Measurements from ENCODE around the gene NIPAL3. TPM values are rescaled to one million over a fixed set of nuclear protein-coding genes. Genes with fewer than 3 reads are reported as not detected.

Gene NIPAL3
- total RNA-seq, 4 donors from 2014 or later = 22.3 to 45.7 (median 35.6) TPM

DNA sequence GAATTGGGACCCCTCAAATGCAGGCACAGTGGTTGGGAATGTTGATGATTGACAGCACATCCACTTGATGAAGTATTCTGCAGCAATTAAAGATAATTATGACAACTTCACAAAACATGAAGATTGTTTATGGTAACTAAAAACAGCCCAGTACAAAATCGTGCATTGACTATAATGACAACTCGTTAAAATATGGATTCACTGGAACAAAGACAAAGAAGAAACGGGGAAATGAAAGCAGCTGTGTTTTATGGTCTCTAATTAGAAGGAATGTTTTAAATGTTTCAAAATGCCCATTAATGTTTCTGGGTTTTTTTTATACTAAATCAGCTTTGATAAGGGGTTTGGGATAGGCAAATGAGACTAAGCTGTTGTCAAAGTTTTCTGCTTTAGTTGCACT, 36.1 kb downstream of the NIPAL3 start:
- ATAC-seq = no peak
- Histone ChIP-seq H3K36me3 (peaks cover 0 to 78% of the 10 kb centered on the region in 2 donors), H3K27ac (no peak overlapping the region), H3K4me3 (no peak overlapping the region), H3K4me1 (no peaks in the 10 kb centered on the region), H3K27me3 (no peaks in the 10 kb centered on the region), H3K9me3 (no peaks in the 10 kb centered on the region)
- TF ChIP-seq POLR2AphosphoS5 (IDR thresholded peaks at IDR 0.05) (no peak), POLR2A (IDR thresholded peaks at IDR 0.05) (no peak), EP300 (IDR thresholded peaks at IDR 0.05) (no peak)
- TF ChIP-seq, protein P1, sequence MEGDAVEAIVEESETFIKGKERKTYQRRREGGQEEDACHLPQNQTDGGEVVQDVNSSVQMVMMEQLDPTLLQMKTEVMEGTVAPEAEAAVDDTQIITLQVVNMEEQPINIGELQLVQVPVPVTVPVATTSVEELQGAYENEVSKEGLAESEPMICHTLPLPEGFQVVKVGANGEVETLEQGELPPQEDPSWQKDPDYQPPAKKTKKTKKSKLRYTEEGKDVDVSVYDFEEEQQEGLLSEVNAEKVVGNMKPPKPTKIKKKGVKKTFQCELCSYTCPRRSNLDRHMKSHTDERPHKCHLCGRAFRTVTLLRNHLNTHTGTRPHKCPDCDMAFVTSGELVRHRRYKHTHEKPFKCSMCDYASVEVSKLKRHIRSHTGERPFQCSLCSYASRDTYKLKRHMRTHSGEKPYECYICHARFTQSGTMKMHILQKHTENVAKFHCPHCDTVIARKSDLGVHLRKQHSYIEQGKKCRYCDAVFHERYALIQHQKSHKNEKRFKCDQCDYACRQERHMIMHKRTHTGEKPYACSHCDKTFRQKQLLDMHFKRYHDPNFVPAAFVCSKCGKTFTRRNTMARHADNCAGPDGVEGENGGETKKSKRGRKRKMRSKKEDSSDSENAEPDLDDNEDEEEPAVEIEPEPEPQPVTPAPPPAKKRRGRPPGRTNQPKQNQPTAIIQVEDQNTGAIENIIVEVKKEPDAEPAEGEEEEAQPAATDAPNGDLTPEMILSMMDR (IDR thresholded peaks at IDR 0.05) = no peak
- WGBS, 2 donors (ENCODE audit: low coverage in 1 of 2) = 72 to 76% methylated on average over 3 of the region's 3 CpGs

GRCh38 chr1:24452922-24453485, 37.4 kb downstream of the NIPAL3 start:
- Histone ChIP-seq H3K4me3 (no peak overlapping the region), H3K27me3 (no peaks in the 10 kb centered on the region), H3K27ac (no peak overlapping the region), H3K4me1 (no peaks in the 10 kb centered on the region), H3K9me3 (no peaks in the 10 kb centered on the region), H3K36me3 (peaks cover 0 to 82% of the 10 kb centered on the region in 2 donors)
- 60 to 83% methylated on average over 4 to 6 of the region's 8 CpGs for WGBS, 2 donors (ENCODE audit: low coverage in 1 of 2)
- ATAC-seq = no peak
- no peak for TF ChIP-seq POLR2A (IDR thresholded peaks at IDR 0.05)
- TF ChIP-seq, protein P1 (IDR thresholded peaks at IDR 0.05) = no peak
- TF ChIP-seq EP300 (IDR thresholded peaks at IDR 0.05) = no peak
- TF ChIP-seq POLR2AphosphoS5 (IDR thresholded peaks at IDR 0.05) = no peak

DNA sequence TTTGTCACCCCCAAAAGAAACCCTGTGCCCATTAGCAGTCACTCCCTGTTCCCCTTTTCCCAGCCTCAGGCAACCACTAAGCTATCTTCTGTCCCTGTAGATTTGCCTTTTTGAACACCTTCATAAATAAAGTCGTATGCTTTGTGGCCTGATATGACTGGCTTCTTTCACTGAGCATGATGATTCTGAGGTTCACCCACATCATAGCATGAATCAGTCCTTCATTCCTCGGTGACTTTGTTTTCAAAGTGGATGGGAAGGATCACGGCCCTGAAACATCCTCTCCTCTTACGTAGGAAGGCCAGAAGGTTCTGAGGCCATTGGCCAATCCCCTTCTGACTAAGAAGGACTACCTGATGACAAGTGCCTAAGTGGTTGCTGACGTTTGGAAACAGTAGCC, 39.1 kb downstream of the NIPAL3 start:
- TF ChIP-seq EP300 (IDR thresholded peaks at IDR 0.05) (no peak), POLR2AphosphoS5 (IDR thresholded peaks at IDR 0.05) (no peak), POLR2A (IDR thresholded peaks at IDR 0.05) (no peak)
- TF ChIP-seq, protein P1 (IDR thresholded peaks at IDR 0.05) = no peak
- peaks cover 0 to 90% of the 10 kb centered on the region in 2 donors for H3K36me3 ChIP-seq
- 83 to 85% methylated on average over 1 to 3 of the region's 5 CpGs for WGBS, 2 donors (ENCODE audit: low coverage in 1 of 2)
- no peaks in the 10 kb centered on the region for H3K9me3 ChIP-seq
- H3K4me3 ChIP-seq = no peak overlapping the region
- H3K4me1 ChIP-seq = no peaks in the 10 kb centered on the region
- no peaks in the 10 kb centered on the region for H3K27me3 ChIP-seq
- no peak for ATAC-seq
- no peak overlapping the region for H3K27ac ChIP-seq

DNA sequence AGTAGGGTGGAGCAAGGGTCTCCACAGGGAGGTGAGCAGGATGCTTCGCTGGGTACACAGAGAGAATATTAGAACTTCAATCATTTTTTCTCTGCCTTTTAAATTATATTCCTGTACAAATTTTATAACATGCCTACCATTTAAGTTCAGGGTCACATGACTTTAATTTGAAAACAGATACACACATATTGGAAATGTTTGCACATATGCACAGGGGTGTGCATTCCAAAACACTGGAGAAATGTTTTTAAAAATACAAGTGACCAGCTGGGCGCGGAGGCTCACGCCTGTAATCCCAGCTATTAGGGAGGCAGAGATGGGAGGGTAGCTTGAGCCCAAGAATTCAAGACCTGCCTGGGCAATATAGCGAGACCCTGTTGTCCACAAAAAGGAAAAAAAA, 39.7 kb downstream of the NIPAL3 start:
- TF ChIP-seq, protein P1 (IDR thresholded peaks at IDR 0.05) = no peak
- TF ChIP-seq POLR2AphosphoS5 (IDR thresholded peaks at IDR 0.05) (no peak), POLR2A (IDR thresholded peaks at IDR 0.05) (no peak), EP300 (IDR thresholded peaks at IDR 0.05) (no peak)
- no peaks in the 10 kb centered on the region for H3K4me1 ChIP-seq
- no peak overlapping the region for H3K4me3 ChIP-seq
- H3K27ac ChIP-seq = no peak overlapping the region
- WGBS, 2 donors (ENCODE audit: low coverage in 1 of 2) = 94 to 98% methylated on average over 5 of the region's 5 CpGs
- no peak for ATAC-seq
- no peaks in the 10 kb centered on the region for H3K27me3 ChIP-seq
- H3K36me3 ChIP-seq = peaks cover 0 to 90% of the 10 kb centered on the region in 2 donors
- H3K9me3 ChIP-seq = no peaks in the 10 kb centered on the region

GRCh38 chr1:24457866-24458265, 42.3 kb downstream of the NIPAL3 start:
- no peak for ATAC-seq
- TF ChIP-seq, protein P1 (IDR thresholded peaks at IDR 0.05) = no peak
- TF ChIP-seq POLR2AphosphoS5 (IDR thresholded peaks at IDR 0.05) (no peak), EP300 (IDR thresholded peaks at IDR 0.05) (no peak), POLR2A (IDR thresholded peaks at IDR 0.05) (no peak)
- H3K27ac ChIP-seq = no peak overlapping the region
- H3K4me3 ChIP-seq = no peak overlapping the region
- 71 to 100% methylated on average over 1 of the region's 3 CpGs for WGBS, 2 donors (ENCODE audit: low coverage in 1 of 2)
- no peaks in the 10 kb centered on the region for H3K27me3 ChIP-seq
- H3K9me3 ChIP-seq = no peaks in the 10 kb centered on the region
- no peaks in the 10 kb centered on the region for H3K4me1 ChIP-seq
- H3K36me3 ChIP-seq = peaks cover 0 to 96% of the 10 kb centered on the region in 2 donors

Data from gastroesophageal sphincter (tissue), 4 donors.